Adrenal gland (tissue), 12 donors: ENCODE measurements around the gene POLR1D. TPM values are rescaled to one million over a fixed set of nuclear protein-coding genes. Genes with fewer than 3 reads are reported as not detected.

Experiments
- DNase-seq, 7 donors: peaks; one replicate each; pipeline ENCODE4 v3.0.0-alpha.2; 2019 to 2020
- H3K27ac ChIP-seq, 5 donors: fragments of 200-600 bp; sonication (generic) in 4 of 5; 1 replicate in 3 of 5; 2 replicates in 2 of 5; pipeline versions ENCODE4 v1.5.1 to v1.8.0; 2016 to 2020; ENCODE audit warnings: mild to moderate bottlenecking in 1 of 5
- H3K27me3 ChIP-seq: fragments of 200-600 bp; 2 replicates; pipeline ENCODE4 v1.8.0; 2021
- H3K36me3 ChIP-seq, 2 donors: fragments of 200-600 bp; replicated peaks in 1 of 2; 1 replicate in 1 of 2; 2 replicates in 1 of 2; pipeline versions ENCODE4 v1.5.1 to v1.8.0; 2018 to 2022
- H3K4me1 ChIP-seq, 2 donors: fragments of 200-600 bp; replicated peaks in 1 of 2; 1 replicate in 1 of 2; 2 replicates in 1 of 2; pipeline versions ENCODE4 v1.5.1 to v1.8.0; 2018 to 2021
- H3K4me3 ChIP-seq, 4 donors: fragments of 200-600 bp; sonication (generic) in 3 of 4; one replicate each; pipeline ENCODE4 v1.5.1; 2016 to 2018
- H3K9me3 ChIP-seq, 3 donors: fragments of 200-600 bp; sonication (generic) in 1 of 3; replicated peaks in 1 of 3; 1 replicate in 2 of 3; 2 replicates in 1 of 3; pipeline versions ENCODE4 v1.5.1 to v1.8.0; 2016 to 2021
- POLR2A ChIP-seq, 2 donors: fragments of 450-650 bp; IDR thresholded peaks; one replicate each; pipeline ENCODE4 v1.6.1; 2017; ENCODE audit warnings: antibody characterized with exemption in 2 of 2, mild to moderate bottlenecking in 2 of 2, moderate library complexity in 1 of 2
- WGBS, 4 donors: extraction: QIAGEN DNeasy Blood & Tissue Kit in 2 of 4; methylation state at CpG; one replicate each; pipeline versions ENCODE4 v1.1.5 to v1.1.7; 2013 to 2017; 5-methylcytosine and 5-hydroxymethylcytosine counted together
- intact Hi-C, 2 donors: fragments of 100-400 bp; cut with DNase I; formaldehyde crosslinking; loops; one replicate each; pipeline versions ENCODE4 v1.14.1 to v1.15.0; 2022 to 2023
- polyA plus RNA-seq, 3 donors: library from polyadenylated mRNA; stranded (reverse); fragments of 200-250 nt in 2 of 3; fragments of 350-450 nt in 1 of 3; fragmentation: Illumina TruSeq in 1 of 3; extraction: RNeasy Lipid Tissue Mini Kit (QIAGEN cat#74804) in 1 of 3; gene quantifications; one replicate each; pipeline ENCODE4 v1.2.3, GENCODE V29; 2013 to 2014
- total RNA-seq, 9 donors: library from RNA; depleted of rRNA in 4 of 9; stranded (reverse); fragments of >200 nt in 4 of 9; fragments of 120-200 nt in 1 of 9; fragmentation: NEBNext Ultra II Directional in 1 of 9; extraction: Animal tissue kit (Norgen Biotek cat#: 25700) in 1 of 9; gene quantifications; one replicate each; pipeline versions ENCODE4 v1.1.0 to v1.2.4, GENCODE V29; 2013 to 2023
- TF ChIP-seq, protein P1 (sequence below), 6 experiments: fragments of 450-650 bp in 4 of 6; fragments of 200-600 bp in 2 of 6; sonication (generic) in 1 of 6; IDR thresholded peaks; 1 replicate in 5 of 6; 2 replicates in 1 of 6; pipeline versions ENCODE4 v1.5.1 to v1.8.0; 2016 to 2021; ENCODE audit warnings: antibody characterized with exemption in 6 of 6, mild to moderate bottlenecking in 2 of 6, moderate library complexity in 1 of 6
- donor health status: healthy with polysubstance abuse.
- donor health status: Bipolar disorder and iron deficiency.
- donor health status: DM: yes; HTN: yes; CAD: no.
- donor health status: DM: no; HTN: no; CAD: no.
- donor health status: DM: no; HTN: no; CAD: no.
- donor health status: DM: yes; HTN: yes; CAD: no.

POLR1D gene
- total and polyA plus RNA-seq, 12 donors: 81.5 to 369 (median 176) TPM

DNA sequence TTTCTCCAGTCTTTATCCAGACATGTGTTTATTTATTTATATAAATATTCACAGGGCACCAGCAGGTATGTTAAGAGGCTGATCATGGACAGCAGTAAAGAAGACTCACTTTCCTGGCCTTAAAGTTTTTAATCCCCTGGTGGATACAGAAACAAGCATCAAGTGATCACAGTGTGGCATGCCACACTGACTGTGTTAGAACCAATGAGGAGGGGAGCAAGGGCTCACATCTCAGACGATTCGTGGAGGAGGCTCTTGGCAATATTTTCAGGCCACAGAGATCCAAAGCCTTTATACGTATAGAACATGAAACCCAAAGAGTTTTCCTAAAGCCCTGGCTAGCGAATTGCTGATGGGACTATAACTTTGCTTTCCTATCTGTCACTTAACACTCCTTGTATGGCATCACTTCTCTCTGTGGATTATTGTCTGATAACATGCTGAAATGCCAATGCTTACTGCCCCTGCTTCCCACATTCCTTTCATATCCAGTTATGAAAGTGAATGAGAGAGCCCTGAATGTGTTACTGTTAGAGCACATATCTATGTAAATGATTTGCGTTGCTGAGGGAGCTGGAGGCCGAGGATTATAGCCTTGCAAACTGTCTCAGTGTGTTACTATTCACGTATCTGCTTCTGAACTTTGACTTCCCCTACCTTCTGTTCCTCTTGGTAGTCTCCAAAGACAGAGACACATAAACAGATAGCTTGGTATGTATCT, 37.6 kb downstream of the POLR1D start:
- no peaks in the 10 kb centered on the region for H3K4me1 ChIP-seq
- WGBS, 4 donors: 84 to 88% (median 85%) methylated on average over 7 of the region's 7 CpGs

DNA sequence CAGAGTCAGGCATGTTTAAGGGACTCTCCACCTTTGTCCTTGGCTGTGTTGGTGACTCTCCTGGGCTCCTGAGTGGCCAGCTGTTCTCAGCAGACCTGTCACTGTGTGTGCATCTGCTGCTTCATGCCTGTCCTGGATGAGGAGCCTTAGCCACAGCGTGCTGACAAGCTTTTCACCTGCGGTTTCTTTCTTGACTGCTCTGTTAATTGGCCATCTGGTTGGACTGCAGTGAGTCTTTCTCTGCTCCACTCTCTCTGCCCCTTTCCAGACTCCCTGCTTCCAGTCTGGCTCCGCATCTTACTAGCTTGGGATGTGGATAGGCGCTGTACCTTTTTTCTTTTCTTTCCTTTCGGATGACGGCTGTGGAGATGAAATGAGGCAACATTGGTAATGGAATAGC, 38.8 kb downstream of the POLR1D start:
- WGBS, 4 donors: 94 to 99% (median 97%) methylated on average over 6 of the region's 6 CpGs
- no peak for DNase-seq
- no peaks in the 10 kb centered on the region for H3K27me3 ChIP-seq
- H3K27ac ChIP-seq: no peak overlapping the region
- no peaks in the 10 kb centered on the region for H3K4me1 ChIP-seq
- no peak overlapping the region for H3K4me3 ChIP-seq
- intact Hi-C loops: no loop called here
- no peaks in the 10 kb centered on the region for H3K9me3 ChIP-seq
- no peak for TF ChIP-seq POLR2A (IDR thresholded peaks at IDR 0.05)
- TF ChIP-seq, protein P1, sequence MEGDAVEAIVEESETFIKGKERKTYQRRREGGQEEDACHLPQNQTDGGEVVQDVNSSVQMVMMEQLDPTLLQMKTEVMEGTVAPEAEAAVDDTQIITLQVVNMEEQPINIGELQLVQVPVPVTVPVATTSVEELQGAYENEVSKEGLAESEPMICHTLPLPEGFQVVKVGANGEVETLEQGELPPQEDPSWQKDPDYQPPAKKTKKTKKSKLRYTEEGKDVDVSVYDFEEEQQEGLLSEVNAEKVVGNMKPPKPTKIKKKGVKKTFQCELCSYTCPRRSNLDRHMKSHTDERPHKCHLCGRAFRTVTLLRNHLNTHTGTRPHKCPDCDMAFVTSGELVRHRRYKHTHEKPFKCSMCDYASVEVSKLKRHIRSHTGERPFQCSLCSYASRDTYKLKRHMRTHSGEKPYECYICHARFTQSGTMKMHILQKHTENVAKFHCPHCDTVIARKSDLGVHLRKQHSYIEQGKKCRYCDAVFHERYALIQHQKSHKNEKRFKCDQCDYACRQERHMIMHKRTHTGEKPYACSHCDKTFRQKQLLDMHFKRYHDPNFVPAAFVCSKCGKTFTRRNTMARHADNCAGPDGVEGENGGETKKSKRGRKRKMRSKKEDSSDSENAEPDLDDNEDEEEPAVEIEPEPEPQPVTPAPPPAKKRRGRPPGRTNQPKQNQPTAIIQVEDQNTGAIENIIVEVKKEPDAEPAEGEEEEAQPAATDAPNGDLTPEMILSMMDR (IDR thresholded peaks at IDR 0.05): no peak
- no peaks in the 10 kb centered on the region for H3K36me3 ChIP-seq

More for the DNA sequence above, 37.6 kb downstream of the POLR1D start:
- no peak overlapping the region for H3K4me3 ChIP-seq
- intact Hi-C loops: no loop called here
- H3K9me3 ChIP-seq: no peaks in the 10 kb centered on the region
- no peak for DNase-seq
- TF ChIP-seq, protein P1 (IDR thresholded peaks at IDR 0.05): no peak
- TF ChIP-seq POLR2A (IDR thresholded peaks at IDR 0.05): no peak
- no peaks in the 10 kb centered on the region for H3K27me3 ChIP-seq
- H3K27ac ChIP-seq: no peak overlapping the region
- no peaks in the 10 kb centered on the region for H3K36me3 ChIP-seq

DNA sequence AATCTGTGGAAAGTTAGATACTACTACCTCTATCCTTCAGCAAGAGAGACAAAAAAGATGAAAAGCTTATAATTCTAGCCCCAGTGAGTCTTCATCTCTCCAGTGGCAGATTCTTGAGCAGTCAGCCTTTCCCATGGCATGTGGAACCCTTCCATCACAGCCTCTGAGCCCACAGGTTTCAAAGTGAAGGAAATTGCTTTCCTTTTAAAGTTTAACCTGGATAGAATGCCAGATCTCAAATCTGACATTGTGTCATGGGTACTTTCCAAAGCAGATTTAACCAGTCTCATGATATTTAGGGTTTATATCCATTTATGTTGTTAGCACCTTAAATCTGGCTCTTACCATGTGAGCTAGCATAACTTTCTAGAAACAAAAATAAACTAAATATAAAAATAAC, 39.3 kb downstream of the POLR1D start:
- Histone ChIP-seq H3K9me3 (no peaks in the 10 kb centered on the region), H3K27me3 (no peaks in the 10 kb centered on the region), H3K36me3 (no peaks in the 10 kb centered on the region), H3K27ac (no peak overlapping the region), H3K4me1 (no peaks in the 10 kb centered on the region), H3K4me3 (no peak overlapping the region)
- intact Hi-C loops: no loop called here
- no peak for DNase-seq
- no peak for TF ChIP-seq POLR2A (IDR thresholded peaks at IDR 0.05)
- TF ChIP-seq, protein P1 (IDR thresholded peaks at IDR 0.05): no peak

DNA sequence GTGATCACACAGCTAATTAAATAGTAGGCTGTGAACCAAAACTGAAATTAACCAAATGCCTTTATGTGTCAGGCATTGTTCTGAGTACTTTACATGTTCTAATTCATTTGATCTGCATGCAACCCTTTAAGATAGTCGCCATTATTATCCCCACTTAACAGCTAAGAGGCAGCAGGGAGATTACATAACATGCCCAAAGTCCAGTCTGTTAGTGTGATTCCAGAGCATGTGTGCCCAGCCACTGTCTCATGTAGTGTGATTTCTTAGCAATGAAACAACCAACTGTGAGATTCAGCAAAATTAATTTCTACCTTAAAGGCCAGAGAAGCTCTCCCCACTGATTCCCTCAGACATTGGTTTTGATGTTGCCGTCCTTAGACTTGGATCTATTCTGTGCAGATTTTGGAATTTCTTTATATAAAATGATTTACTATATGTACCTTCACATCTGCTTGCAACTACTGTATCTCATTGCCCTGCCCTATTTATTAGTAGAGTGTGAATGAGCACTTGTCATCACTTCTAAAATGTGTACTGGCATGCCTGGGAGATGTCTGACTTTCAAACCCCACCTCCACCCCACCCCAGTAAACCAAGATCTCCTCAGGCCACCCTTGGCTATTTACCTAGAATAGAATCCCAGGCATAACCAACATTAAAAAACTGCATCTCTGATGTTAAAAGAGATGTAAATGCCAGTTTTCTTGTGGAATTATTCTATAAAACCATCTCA, 41.2 kb downstream of the POLR1D start:
- Histone ChIP-seq H3K9me3 (no peaks in the 10 kb centered on the region), H3K4me3 (no peak overlapping the region), H3K27me3 (no peaks in the 10 kb centered on the region), H3K27ac (no peak overlapping the region), H3K4me1 (no peaks in the 10 kb centered on the region), H3K36me3 (peaks cover 0 to 3% of the 10 kb centered on the region in 2 donors)
- TF ChIP-seq POLR2A (IDR thresholded peaks at IDR 0.05): no peak
- TF ChIP-seq, protein P1 (IDR thresholded peaks at IDR 0.05): no peak
- DNase-seq: no peak
- whole genome bisulfite sequencing, 4 donors: 90 to 94% (median 92%) methylated on average over 2 of the region's 2 CpGs
- intact Hi-C loops: no loop called here
